ENCODE results near the gene BCLAF3. TPM values are rescaled to one million over a fixed set of nuclear protein-coding genes. Genes with fewer than 3 reads are reported as not detected.

BCLAF3 gene
- total and polyA plus RNA-seq, 7 donors: 4.3 to 16.3 (median 9.6) TPM

GRCh38 chrX:19949340-19949739, 41.5 kb downstream of the BCLAF3 start:
- no peak overlapping the region for H3K27ac ChIP-seq
- TF ChIP-seq EP300 (IDR thresholded peaks at IDR 0.05) (no peak), CTCF (IDR thresholded peaks at IDR 0.05) (no peak), POLR2AphosphoS5 (IDR thresholded peaks at IDR 0.05) (no peak), POLR2A (IDR thresholded peaks at IDR 0.05) (no peak)
- no peak for DNase-seq
- intact Hi-C loops (cut with DNase I): no loop called here
- H3K27me3 ChIP-seq: no peaks in the 10 kb centered on the region
- H3K4me3 ChIP-seq: no peak overlapping the region
- 75 to 95% methylated on average over 2 of the region's 2 CpGs for WGBS, 2 donors
- peaks cover 0 to 12% (median 0%) of the 10 kb centered on the region in 4 donors for H3K36me3 ChIP-seq
- no peaks in the 10 kb centered on the region for H3K9me3 ChIP-seq
- no peaks in the 10 kb centered on the region for H3K4me1 ChIP-seq

GRCh38 chrX:19947612-19948011, 43.2 kb downstream of the BCLAF3 start:
- no peak for DNase-seq
- Histone ChIP-seq H3K4me1 (no peaks in the 10 kb centered on the region), H3K27me3 (no peaks in the 10 kb centered on the region), H3K36me3 (peaks cover 0 to 1% (median 0%) of the 10 kb centered on the region in 4 donors), H3K27ac (no peak overlapping the region), H3K9me3 (no peaks in the 10 kb centered on the region), H3K4me3 (no peak overlapping the region)
- TF ChIP-seq EP300 (IDR thresholded peaks at IDR 0.05): no peak
- intact Hi-C loops (cut with DNase I): no loop called here
- 89 to 96% methylated on average over 1 of the region's 1 CpG for WGBS, 2 donors

Small RNA genes within 50 kb of the gene (small RNA-seq; reads per million reads assigned to genes)
- 0.30 to 1.9 (median 0.36) reads per million in 3 donors for gene MIR23C
- gene RF00019: 0 reads per million in 3 donors

Other genes starting within 250 kb of the BCLAF3 start
- 10 to 100 TPM in 1 of 4 donors, 1 to 10 TPM in 3; 4.6 to 15.2 (median 6.2) TPM for gene SH3KBP1, start 103.5 kb downstream of the BCLAF3 start, total RNA-seq
- 10 to 100 TPM; 38.4 to 44.4 (median 42.6) TPM for gene SH3KBP1, start 103.5 kb downstream of the BCLAF3 start, polyA plus RNA-seq
- 1 to 10 TPM in 2 of 4 donors, under 1 TPM in 2; 0.66 to 1.4 (median 0.89) TPM for gene MAP7D2, start 125.8 kb upstream of the BCLAF3 start, total RNA-seq
- gene MAP7D2, start 125.8 kb upstream of the BCLAF3 start, polyA plus RNA-seq: 1 to 10 TPM; 1.8 to 2.5 (median 2.1) TPM
- 10 to 100 TPM; 38.8 to 75.7 (median 57.6) TPM for gene EIF1AX, start 150.8 kb upstream of the BCLAF3 start, total RNA-seq
- 10 to 100 TPM; 34.0 to 48.6 (median 37.2) TPM for gene EIF1AX, start 150.8 kb upstream of the BCLAF3 start, polyA plus RNA-seq